ENCODE measurements around the gene ATG4A.

Gene ATG4A

GRCh38 chrX:108123591-108124366 lies 32.2 kb downstream of the ATG4A start:
- no peak for DNase-seq

- DNase-seq = no peak
Observed at GRCh38 chrX:108126661-108127060, 35.1 kb downstream of the ATG4A start.

- DNase-seq = no peak
Observed at GRCh38 chrX:108127152-108127551, 35.6 kb downstream of the ATG4A start.

- no peak for DNase-seq
Observed at GRCh38 chrX:108130889-108131288, 39.3 kb downstream of the ATG4A start.

GRCh38 chrX:108131471-108131870 lies 39.9 kb downstream of the ATG4A start:
- no peak for DNase-seq

- DNase-seq = no peak
Observed at GRCh38 chrX:108132034-108132433, 40.5 kb downstream of the ATG4A start.

GRCh38 chrX:108132876-108133275 lies 41.3 kb downstream of the ATG4A start:
- no peak for DNase-seq

- DNase-seq = no peak
Observed at GRCh38 chrX:108134724-108135123, 43.1 kb downstream of the ATG4A start.

GRCh38 chrX:108138814-108139702 lies 47.5 kb downstream of the ATG4A start:
- no peak for DNase-seq

- DNase-seq = no peak
Observed at GRCh38 chrX:108148524-108148923, 56.9 kb downstream of the ATG4A start.

- DNase-seq = no peak
Observed at GRCh38 chrX:108156082-108156481, 64.5 kb downstream of the ATG4A start.

GRCh38 chrX:108156934-108157466 lies 65.4 kb downstream of the ATG4A start:
- DNase-seq = no peak

- no peak for DNase-seq
Observed at GRCh38 chrX:108157628-108158027, 66.0 kb downstream of the ATG4A start.

GRCh38 chrX:108159028-108159670 lies 67.6 kb downstream of the ATG4A start:
- no peak for DNase-seq

- DNase-seq = no peak
Observed at GRCh38 chrX:108160309-108160708, 68.7 kb downstream of the ATG4A start.

- DNase-seq = no peak
Observed at GRCh38 chrX:108162265-108162664, 70.7 kb downstream of the ATG4A start.

GRCh38 chrX:108163333-108164082 lies 71.9 kb downstream of the ATG4A start:
- DNase-seq = no peak

- no peak for DNase-seq
Observed at GRCh38 chrX:108165383-108166111, 74.0 kb downstream of the ATG4A start.

- DNase-seq = no peak
Observed at GRCh38 chrX:108167211-108167872, 75.8 kb downstream of the ATG4A start.

GRCh38 chrX:108168961-108169740 lies 77.6 kb downstream of the ATG4A start:
- no peak for DNase-seq

Data from T1000 (cell line).